ENCODE results near the gene PPP2R5C.

GRCh38 chr14:101820283-101820798, 58.8 kb downstream of the PPP2R5C start:
- TF ChIP-seq CTCF (IDR thresholded peaks at IDR 0.05), result no peak
- TF ChIP-seq POLR2AphosphoS5 (IDR thresholded peaks at IDR 0.05), result no peak
- no peak for TF ChIP-seq POLR2A (IDR thresholded peaks at IDR 0.05)
